AG08396 (cell line): Measurements from ENCODE around the gene SHROOM4.

Experiments
- DNase-seq: peaks from one replicate; pipeline ENCODE4 v3.0.0; 2012; ENCODE audit warnings: low spot score, mixed read lengths

The SHROOM4 gene

DNA sequence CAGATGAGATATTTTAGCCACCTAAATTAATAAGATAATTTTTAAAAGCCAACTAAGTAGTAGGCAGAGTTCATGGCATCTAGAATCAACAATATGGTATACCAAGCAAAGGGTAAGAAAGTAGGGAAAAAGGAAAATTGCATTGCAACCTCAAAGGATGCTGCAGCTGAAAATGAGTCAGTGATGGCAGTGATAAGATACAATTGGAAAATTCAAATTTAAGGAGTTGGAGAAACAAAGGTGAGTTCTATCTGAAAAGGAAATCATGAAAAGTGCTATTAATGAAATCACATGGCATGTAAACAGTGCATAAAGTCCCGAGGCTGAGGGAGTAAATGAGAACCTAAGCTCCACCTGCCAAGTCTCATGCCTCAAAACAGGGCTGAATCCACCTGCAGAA is 33.9 kb downstream of the SHROOM4 start:
- no peak for DNase-seq

DNA sequence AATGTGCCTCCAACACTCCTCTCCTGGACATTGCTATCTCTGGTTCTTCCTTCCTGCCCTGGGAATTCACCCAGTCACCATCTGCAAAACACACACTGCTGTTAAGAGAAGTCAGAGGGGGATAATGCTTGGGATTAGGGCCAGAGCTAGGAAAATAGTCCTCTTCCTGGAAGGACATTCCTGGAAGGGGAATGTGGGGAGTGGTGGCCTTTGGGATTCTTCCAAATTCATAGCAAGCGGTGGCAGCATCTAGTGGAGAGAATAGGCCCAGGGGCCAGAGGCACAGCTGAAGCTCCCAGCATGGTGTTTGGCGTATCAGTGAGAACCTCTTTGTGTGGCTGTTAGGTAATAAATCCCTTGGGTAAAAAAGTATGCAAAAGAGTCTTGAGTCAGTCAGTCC is 34.3 kb downstream of the SHROOM4 start:
- no peak for DNase-seq

DNA sequence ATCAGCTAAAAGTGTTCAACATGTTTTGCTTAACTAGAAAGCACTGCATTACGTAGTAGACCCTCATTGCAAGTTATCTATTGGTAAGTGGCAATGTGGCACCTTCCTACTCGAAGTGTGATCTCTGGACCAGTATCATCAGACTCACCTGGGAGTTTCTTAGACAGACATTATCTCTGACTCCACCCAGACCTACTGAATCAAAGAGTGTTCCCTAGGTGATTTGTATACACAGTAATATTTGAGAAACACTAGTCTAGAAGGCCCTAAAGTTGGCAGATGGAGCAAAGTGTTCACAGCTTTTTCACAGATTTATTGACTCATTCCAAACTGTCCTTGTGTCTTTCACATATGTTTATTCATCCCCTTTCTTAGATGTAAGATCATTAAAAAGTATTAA is 35.7 kb downstream of the SHROOM4 start:
- DNase-seq = no peak

DNA sequence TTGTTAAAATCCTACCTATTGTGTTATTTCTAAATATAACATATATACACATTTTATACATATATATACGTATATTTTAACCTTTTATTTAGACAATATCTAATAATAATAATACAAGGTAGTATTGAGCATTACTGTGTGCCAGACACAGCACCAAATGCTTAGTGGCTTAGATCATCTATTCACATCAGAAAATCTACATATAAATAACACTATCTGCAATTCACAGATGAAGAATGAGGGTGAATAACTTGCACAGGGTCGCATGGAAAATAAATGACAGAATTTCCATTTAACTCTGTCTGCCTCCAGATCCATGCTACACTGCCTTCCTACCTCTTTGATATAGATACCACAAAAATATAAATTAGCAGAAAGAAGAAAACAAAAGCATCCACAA is 37.7 kb downstream of the SHROOM4 start:
- DNase-seq = no peak

DNA sequence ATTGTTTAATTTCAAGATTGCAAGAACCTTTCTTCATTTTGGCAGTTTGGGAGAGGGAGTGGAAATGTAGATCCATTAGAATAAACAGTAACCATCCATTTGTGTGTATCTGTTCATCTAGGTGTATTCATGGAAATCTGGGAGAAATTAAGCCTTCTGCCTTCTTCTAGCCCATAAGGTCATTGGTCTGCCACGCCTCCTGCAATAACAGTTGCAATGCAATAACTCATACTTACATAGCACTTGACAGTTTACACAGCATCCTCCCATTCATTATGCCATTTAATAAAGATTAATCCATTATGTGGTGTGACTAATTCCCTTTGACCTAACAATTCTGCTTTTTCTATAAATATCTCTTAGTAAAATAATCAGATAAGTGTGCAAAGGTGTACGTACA is 42.6 kb downstream of the SHROOM4 start:
- no peak for DNase-seq

DNA sequence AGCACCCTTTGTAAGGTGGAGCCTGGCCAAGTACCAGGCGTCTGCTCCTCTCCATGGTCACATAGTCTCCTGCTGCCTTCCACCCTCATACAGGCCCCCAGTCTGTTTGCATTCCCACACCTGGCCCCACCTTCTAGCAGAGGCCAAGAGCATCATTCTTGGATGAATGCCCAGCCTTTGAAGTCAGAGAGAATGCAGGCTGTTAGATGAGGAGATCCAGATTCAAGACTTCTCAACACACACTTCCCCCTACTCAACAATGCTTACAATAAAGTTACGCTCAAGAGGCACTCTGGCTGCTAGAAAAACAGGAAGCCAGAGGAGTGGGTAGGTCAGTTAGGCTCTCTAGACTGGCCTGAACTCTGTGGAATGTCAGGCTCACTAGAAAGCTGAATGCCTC is 43.3 kb downstream of the SHROOM4 start:
- no peak for DNase-seq

DNA sequence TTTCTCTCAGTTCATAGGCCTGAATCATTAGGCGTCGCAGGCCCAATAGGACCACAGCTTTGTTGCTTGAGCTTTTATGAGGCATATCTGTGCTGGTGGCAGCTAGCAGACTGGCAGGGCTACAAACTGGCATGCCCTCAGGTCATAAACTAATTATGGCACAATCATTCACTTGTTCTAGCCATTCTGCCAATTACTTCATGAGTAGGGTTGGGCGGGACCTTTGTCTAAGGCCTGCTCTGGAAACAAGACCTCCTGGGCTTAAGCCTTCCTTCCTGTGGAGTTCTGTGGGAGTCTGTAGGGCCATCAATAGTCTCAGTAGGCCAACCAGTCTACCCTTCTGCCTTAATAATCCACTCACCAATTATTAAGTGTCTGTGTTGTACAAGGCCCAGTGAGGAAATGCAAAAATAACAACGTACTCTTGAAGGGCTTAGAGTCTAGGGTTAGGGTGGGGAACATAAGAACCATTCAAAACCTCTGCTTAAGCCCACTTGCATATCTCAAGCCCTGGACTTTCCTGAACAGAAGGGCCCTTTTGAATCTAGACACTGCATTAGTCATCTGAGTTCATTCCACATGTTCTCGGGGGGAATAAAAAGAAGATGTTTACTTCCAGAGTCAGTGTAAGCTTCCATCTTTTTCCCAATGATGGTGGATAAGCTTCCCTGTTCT is 44.5 kb downstream of the SHROOM4 start:
- DNase-seq = no peak

DNA sequence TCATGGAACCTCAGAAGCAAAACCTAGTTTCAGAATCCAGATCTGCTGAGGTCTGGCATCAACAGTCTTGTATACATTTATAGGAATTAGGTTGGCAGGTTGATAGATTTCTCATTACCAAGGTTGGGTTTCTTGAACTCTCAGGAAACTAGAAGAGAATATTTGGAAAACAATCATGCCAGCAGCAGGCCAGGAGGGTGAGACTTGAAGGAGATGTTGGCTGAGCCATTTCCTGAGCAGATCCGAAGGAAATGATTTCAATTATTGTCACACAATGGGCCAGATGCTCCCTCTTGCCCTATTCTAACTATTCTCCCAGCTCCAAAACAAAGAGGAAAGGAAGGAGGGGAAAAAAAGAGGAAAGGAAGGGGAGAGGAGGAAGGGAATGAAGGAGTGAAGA is 45.2 kb downstream of the SHROOM4 start:
- no peak for DNase-seq

DNA sequence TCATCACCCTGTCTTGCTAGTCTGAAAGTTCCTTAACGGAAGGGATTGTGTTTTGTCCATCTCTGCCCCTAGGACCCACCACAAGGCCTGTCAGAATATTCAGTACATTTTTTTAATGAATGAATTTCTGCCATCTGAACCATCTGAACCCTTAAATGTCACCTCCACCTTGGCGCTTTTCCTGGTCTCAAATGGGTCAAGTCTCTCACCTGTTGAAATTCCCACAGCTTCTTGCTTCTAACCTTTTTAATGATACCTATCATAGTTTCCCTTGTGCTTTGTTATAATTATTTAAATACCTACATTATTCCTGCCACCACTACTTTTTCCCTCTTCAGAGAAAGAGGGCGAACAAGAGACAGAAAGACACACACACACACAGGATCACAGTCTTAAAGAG is 48.0 kb downstream of the SHROOM4 start:
- DNase-seq = no peak

DNA sequence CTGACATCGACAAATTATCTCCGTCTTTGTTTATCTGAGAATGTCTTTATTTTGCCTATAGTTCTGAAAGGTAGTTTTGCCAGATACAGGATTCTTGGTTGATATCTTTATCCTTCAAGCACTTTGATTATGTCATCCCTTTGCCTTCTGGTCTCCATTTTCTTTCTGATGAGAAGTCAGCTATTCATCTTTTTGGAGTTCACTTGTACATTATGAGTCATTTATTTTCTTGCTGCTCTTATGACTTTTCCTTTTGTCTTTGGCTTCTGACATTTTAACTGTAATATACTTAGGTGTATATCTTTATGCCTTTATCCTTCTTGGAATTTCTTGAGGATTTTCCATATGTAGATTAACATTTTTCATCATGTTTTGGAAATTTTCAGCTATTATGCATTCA is 51.4 kb downstream of the SHROOM4 start:
- DNase-seq = no peak

DNA sequence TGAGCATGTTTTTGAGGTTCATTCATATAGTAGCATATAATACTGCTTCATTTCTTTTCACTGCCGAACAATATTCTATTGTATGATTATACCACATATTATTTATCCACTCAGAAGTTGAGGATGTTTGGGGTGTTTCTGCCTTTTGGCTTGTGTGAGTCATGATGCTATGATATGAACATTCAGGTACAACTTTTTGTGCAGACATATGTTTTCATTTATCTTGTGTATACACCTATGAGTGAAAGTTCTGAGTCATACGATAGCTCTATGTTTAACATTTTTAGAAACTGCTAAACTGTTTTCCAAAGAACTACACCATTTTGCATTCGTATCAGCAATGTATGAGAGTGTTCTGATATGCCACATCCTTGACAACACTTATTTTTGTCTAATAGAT is 57.7 kb downstream of the SHROOM4 start:
- DNase-seq = no peak

DNA sequence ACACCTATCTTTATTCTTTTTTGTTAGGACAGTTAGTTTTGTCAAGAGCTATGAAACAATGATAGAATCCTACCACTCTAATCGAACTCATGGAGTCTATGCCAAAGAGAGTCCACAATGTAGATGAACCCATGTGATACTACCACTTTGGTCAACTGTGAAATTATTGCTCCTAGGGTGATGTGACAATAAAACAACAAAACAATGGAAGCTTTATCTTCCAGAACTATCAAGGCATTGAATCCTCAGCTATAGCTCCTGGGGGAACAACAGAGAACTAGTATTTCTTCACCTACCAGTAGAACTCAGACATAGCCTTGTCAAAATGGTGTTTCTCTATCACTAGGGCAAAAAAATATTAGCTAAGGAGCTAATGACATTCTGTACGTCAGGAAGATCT is 62.9 kb downstream of the SHROOM4 start:
- DNase-seq = no peak

DNA sequence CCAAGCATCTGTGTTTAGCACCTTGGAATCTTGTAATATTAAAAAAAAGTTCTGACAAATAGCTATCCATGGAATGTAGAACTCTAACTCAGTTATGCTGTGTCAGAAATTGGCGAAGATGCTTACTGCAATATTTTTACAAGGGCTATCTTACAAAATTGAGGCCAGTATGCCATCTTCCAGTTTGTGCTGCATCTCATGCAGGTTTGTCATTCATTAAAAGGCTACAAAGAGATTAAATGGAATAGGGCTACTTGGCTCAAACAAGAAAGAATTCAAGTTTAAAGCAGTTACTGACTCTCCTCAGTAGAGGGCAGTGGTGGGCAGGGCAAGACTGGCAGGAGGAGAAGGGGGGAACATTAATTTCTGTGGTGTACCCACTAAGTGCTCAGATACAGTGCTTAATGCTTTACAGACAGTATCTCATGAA is 66.5 kb downstream of the SHROOM4 start:
- peak; percentile 16 for DNase-seq

DNA sequence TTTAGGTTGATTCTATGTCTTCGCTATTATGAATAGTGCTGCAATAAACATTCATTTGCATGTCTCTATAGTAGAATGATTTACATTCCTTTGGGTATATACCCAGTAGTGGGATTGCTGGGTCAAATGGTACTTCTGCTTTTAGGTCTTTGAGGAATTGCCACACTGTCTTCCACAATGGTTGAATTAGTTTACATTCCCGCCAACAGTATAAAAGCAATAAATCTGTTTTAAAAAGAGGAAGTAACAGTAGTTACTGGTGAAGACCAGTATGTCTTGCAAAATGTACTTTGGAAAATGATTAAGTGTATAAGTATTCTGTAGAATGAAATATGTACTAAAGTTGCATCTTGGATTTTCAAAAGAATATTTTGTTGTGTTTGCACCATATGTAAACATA is 77.3 kb downstream of the SHROOM4 start:
- DNase-seq = no peak

DNA sequence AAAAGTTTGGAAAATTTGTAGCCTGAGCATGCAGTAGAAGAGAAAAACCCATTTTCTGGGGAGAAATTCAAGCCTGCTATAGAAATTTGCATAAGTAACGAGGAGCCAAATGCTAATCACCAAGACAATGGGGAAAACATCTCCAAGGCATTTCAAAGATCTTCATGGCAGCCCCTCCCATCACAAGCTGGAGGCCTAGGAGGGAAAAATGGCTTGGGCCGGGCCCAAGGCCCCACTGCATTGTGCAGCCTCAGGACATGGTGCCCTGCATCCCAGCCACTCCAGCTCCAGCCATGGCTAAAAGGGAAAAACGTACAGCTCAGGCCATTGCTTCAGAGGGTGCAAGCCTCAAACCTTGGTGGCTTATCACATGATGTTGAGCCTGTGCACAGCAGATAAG is 87.7 kb downstream of the SHROOM4 start:
- DNase-seq = no peak

DNA sequence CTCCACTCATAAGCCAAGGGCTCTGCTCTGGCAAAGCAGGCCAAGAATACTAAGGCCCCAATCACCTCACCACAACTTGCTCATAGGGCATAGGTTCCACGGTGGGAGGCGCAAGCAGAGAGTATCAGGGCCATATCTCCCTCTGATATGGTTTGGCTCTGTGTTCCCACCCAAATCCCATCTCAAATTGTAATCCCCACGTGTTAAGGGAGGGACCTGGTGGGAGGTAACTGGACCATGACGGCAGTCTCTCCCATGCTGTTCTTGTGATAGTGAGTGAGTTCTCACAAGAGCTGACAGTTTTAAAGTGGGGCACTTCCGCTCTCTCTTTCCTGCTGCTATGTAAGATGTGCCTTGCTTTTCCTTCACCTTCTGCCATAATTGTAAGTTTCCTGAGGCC is 88.7 kb downstream of the SHROOM4 start:
- DNase-seq = no peak

DNA sequence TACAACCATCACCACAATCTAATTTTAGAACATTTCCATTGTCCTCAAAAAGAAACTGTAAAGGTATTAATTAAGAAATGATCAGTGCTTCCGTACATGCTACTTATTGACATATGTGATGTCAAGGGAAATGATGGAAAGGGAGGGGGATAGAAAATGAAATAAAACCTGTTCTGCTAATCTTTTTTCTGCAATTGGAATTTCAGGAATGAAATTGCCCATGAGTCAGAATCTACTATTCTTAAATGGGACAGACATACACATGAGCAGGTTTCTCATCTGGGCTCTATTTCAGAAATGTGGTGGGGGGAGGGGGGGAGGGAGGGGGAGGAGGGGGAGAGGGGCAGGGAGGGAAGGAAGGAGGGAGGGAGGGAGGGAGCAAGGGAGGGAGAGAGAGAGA is 91.0 kb downstream of the SHROOM4 start:
- no peak for DNase-seq

DNA sequence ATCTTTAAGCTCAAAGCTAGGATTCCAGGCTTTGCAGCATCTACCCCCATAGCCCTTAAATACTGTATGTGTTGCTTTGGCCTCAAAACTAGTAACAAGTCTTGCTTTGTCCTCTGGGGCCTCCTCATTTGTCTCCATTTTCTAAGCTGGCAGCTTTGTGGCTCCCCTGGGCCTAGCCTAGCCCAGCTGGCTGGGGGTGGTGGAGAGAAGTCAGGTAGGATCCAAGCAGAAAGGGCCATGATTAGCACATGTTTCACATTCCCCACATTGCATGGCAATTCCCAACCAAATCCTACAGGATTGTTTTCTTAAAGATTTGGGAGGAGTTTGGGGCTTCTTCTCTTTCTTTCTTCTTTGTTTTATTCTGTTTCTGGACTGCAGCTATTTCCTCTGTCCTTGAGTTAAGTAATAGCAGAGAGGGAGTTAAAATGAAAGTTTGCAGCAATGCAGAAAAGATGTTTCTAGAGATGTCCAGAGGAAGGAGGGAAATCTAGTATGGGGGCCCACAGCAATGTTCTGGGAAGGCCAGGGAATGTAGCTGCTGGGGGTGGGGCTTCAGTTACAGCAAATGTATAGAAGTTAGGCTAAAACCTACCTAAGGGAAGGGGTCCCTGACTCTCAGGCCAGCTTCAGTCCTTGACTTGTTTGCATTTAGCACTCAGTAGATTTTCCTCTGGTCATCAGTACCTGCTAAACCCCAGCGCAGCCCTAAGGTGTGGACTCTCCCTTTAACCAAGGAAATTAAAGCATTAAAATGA is 92.1 kb downstream of the SHROOM4 start:
- DNase-seq = no peak

DNA sequence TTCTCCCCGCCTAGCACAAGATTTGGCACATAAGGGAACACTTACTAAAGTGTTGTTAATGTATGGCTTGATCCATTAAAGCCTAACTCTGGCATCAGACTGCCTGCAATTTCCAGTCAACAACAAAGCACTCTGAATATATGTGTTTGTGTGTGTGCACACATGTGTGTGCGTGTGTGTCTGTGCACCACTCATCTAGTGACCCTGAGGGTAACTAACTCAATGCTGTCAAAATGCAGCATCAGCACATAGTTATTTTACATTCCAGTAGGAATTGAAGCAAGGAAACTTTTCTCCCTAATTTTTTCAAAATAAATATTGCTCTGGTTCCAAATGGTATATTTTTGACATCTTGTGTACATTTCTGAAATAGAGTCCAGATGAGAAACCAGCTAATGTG is 94.4 kb downstream of the SHROOM4 start:
- DNase-seq = no peak

DNA sequence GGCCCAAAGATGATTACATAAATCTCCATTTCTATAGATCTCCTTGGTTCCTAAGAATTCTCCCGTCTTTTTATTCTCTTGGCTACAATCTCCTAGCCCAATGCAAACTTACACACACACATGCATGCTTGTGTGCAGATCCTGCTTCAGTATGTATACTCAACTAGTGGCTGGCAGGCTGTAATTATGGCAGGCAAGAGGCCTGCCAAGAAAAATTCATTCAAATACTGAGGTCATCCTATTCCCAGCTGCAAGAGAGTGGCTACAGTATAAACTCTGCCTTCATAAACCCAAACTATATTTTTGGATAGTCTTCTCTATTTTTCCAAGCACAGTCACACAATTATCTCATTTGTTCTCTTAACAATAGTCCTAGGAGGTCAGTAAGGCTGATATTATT is 95.2 kb downstream of the SHROOM4 start:
- DNase-seq = no peak

DNA sequence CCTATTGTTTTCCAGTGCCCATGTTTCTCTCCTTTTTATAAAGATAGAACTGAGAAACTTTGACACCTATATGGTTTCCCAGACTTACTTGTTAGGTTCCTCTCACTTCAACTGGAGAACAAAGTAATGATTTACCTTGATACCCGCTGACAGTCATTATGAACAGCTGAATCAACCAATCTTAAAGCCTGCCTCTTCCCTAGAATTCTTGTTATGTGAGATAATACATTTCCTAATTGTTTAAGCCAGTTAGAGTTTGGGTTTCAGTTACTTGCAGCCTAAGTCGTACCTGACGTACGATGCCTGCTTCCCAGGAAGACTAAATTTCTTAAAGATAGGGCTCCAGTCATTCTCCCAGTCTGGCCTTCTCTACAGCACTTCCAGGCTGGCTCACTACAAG is 97.3 kb downstream of the SHROOM4 start:
- DNase-seq = no peak

DNA sequence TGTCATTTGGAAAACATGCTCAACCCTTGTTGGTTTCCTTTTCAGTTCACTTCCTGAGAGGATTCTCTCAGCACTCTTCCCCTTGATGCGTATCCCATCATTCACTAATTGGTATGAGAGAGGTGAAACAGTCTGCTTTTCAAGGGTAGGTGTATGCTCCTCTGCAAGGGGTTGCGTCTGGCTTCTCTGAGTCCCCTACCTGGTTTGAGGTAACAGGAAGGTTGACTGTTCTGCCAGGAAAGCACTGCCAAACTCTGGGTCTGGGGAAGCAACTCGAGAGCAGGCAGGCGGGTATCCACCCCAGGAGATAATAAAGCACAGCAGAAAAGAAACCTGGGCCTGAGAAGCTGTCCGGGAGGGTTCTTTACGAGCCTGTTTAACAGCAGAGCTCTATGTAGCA is 101.2 kb downstream of the SHROOM4 start:
- no peak for DNase-seq

DNA sequence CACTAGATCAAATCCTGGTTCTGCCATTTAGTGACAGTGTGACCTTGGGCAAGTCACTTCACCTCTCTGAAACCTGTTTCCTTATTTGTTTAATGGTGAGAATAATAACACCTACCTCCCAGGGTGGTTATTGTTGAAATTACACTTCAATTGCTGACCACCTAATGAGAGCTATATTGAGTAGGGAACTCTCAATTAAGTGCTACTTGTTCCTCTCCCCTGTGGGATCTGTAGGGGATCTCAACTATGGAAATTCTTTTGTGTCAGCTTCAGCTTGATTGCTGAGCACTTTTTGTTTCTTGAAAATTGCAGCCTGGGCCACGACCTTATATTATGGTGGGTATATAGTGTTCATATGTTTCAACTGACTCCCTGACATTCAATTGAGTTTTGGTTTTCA is 102.1 kb downstream of the SHROOM4 start:
- DNase-seq = no peak
